ENCODE data around the gene AGBL4. TPM values are rescaled to one million over a fixed set of nuclear protein-coding genes. Genes with fewer than 3 reads are reported as not detected.

The AGBL4 gene
- polyA plus RNA-seq, 1 donor (not counting 4 experiments of a cell fraction or from before 2014, with no cell fraction given) = not detected

DNA sequence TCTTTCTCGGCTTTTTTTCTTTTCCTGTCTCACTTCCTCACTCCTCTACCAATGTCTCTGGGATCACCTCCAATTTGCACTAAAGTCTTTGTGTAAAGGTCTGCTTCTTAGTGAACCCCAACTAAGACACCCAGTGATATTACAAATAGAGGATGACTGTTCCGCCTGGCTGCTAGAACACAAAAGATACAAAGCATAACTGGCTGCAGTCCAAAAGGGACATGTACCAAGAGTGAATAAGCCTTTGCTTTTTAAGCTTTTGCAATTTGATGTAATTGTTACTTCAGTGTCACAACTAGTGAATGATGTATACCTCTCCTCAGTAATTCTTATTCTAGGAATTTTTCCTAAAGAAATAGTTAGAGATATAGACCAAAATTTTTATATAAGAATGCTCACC is 1164.3 kb downstream of the AGBL4 start:
- H3K4me3 ChIP-seq (ENCODE audit: control insufficient read depth in 2 of 3, extremely low read depth in 1 of 3, insufficient read depth in 2 of 3, low read depth in 1 of 3, low read length in 3 of 3) = no peak overlapping the region
- FAIRE-seq (no peak), DNase-seq (ENCODE audit: low read depth, low spot score) (no peak)
- no peak overlapping the region for H3K9ac ChIP-seq (ENCODE audit: control insufficient read depth, extremely low read depth, insufficient read depth, low read length)
- no peaks in the 10 kb centered on the region for H3K27me3 ChIP-seq (ENCODE audit: control insufficient read depth, extremely low read depth, insufficient read depth, low read length)
- no peak overlapping the region for H3K4me2 ChIP-seq (ENCODE audit: control insufficient read depth, extremely low read depth, insufficient read depth, low read depth, low read length)
- H3K9me3 ChIP-seq (ENCODE audit: control insufficient read depth, low read depth, low read length) = no peaks in the 10 kb centered on the region
- no peaks in the 10 kb centered on the region for H3K9me1 ChIP-seq (ENCODE audit: control insufficient read depth, extremely low read depth, insufficient read depth, low read length)
- H3K27ac ChIP-seq (ENCODE audit: control insufficient read depth, insufficient read depth, low read length) = no peak overlapping the region
- no peaks in the 10 kb centered on the region for H3K4me1 ChIP-seq (ENCODE audit: control insufficient read depth, extremely low read depth, insufficient read depth, low read length)
- dilution Hi-C loops (cut with MboI; ENCODE audit: extremely low pct_ligation_motif_present, low sequenced_read_pairs) = no loop called here
- no peaks in the 10 kb centered on the region for H3K79me2 ChIP-seq (ENCODE audit: control insufficient read depth, insufficient read depth, low read length)
- no peak overlapping the region for H2AFZ ChIP-seq (ENCODE audit: control insufficient read depth, low read length)
- TF ChIP-seq EZH2 (IDR thresholded peaks at IDR 0.05; ENCODE audit: low read length) = no peak
- no peak for TF ChIP-seq CTCF (optimal IDR thresholded peaks at IDR 0.05 in 1 of 3, IDR thresholded peaks at IDR 0.05 in 1 of 3, conservative IDR thresholded peaks at IDR 0.05 in 1 of 3; ENCODE audit: extremely low read depth in 1 of 3, insufficient read depth in 2 of 3, low read length in 3 of 3)
- no peaks in the 10 kb centered on the region for H3K36me3 ChIP-seq (ENCODE audit: control insufficient read depth in 2 of 2, extremely low read depth in 1 of 2, insufficient read depth in 2 of 2, low read length in 2 of 2)
- no peaks in the 10 kb centered on the region for H4K20me1 ChIP-seq (ENCODE audit: control insufficient read depth, extremely low read depth, insufficient read depth, low read length)

DNA sequence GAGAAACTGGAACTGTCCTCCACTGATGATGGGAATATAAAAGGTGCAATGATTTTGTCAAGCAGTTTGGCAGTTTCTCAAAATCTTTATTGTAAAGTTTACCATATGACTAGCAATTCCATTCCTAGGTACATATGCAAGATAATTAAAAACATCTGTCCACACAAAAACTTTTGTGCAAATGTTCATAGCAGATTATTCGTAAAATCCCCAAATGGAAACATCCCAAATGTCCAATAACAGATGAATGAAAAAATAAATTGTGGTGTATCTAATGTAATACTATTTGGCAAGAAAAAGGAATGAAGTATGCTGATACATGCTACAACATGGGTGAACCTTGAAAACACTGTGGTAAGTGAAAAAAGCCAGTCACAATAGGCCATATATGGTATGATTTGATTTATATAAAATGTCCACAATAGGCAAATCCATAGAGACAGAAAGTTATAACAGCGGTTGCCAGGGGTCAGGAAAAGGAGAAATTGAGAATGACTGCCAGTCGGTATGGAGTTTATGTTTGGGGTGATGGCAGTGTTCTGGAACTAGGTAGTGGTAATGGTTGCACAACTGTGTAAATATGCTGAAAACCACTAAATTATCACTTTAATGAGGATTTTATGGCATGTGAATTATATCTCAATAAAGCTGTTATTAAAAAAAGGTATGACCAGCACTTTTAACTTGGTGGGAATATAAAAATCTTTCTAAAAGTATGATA is 1165.4 kb downstream of the AGBL4 start:
- no peaks in the 10 kb centered on the region for H3K27me3 ChIP-seq (ENCODE audit: control insufficient read depth, extremely low read depth, insufficient read depth, low read length)
- no peak overlapping the region for H3K4me2 ChIP-seq (ENCODE audit: control insufficient read depth, extremely low read depth, insufficient read depth, low read depth, low read length)
- H3K4me3 ChIP-seq (ENCODE audit: control insufficient read depth in 2 of 3, extremely low read depth in 1 of 3, insufficient read depth in 2 of 3, low read depth in 1 of 3, low read length in 3 of 3) = no peak overlapping the region
- no peak for TF ChIP-seq CTCF (optimal IDR thresholded peaks at IDR 0.05 in 1 of 3, IDR thresholded peaks at IDR 0.05 in 1 of 3, conservative IDR thresholded peaks at IDR 0.05 in 1 of 3; ENCODE audit: extremely low read depth in 1 of 3, insufficient read depth in 2 of 3, low read length in 3 of 3)
- no peak for TF ChIP-seq EZH2 (IDR thresholded peaks at IDR 0.05; ENCODE audit: low read length)
- no peaks in the 10 kb centered on the region for H3K36me3 ChIP-seq (ENCODE audit: control insufficient read depth in 2 of 2, extremely low read depth in 1 of 2, insufficient read depth in 2 of 2, low read length in 2 of 2)
- no peaks in the 10 kb centered on the region for H3K9me3 ChIP-seq (ENCODE audit: control insufficient read depth, low read depth, low read length)
- H3K4me1 ChIP-seq (ENCODE audit: control insufficient read depth, extremely low read depth, insufficient read depth, low read length) = no peaks in the 10 kb centered on the region
- DNase-seq (ENCODE audit: low read depth, low spot score) (no peak), FAIRE-seq (no peak)
- H3K9ac ChIP-seq (ENCODE audit: control insufficient read depth, extremely low read depth, insufficient read depth, low read length) = no peak overlapping the region
- no peaks in the 10 kb centered on the region for H3K79me2 ChIP-seq (ENCODE audit: control insufficient read depth, insufficient read depth, low read length)
- dilution Hi-C loops (cut with MboI; ENCODE audit: extremely low pct_ligation_motif_present, low sequenced_read_pairs) = no loop called here
- no peaks in the 10 kb centered on the region for H3K9me1 ChIP-seq (ENCODE audit: control insufficient read depth, extremely low read depth, insufficient read depth, low read length)
- H4K20me1 ChIP-seq (ENCODE audit: control insufficient read depth, extremely low read depth, insufficient read depth, low read length) = no peaks in the 10 kb centered on the region
- H2AFZ ChIP-seq (ENCODE audit: control insufficient read depth, low read length) = no peak overlapping the region
- no peak overlapping the region for H3K27ac ChIP-seq (ENCODE audit: control insufficient read depth, insufficient read depth, low read length)

Data from keratinocyte (primary cell).